Measurements from ENCODE around the gene ATXN1L.
A peak's percentile ranks its signal among the peaks of the same experiment; 100 is the strongest.
"Not testable (repeated sequence)": the region's sequence is repeated elsewhere in the genome, so short reads cannot be mapped to it uniquely, and the experiment has no call there.

ATXN1L gene

DNA sequence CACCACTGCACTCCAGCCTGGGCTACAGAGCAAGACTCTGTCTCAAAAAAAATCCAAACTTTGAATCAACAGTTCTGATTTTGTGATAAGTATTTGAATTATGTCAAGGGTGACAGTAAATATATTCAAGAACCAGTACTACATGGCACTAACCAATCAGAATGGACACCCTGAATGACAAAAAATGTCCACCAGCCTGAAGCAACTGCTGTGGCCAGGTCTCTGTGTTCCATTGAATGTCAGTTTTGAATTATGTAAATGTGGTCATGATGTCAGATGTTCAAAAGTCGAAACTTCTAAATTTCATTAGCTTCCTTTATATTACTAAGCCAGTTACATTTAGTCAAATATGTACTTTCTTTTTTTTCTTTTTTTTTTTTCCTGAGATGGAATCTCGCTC, 15.4 kb upstream of the ATXN1L start:
- Histone ChIP-seq H3K9ac (ENCODE audit: low read depth in 1 of 2, low read length in 2 of 2) (no peak overlapping the region), H3K27me3 (ENCODE audit: control insufficient read depth in 1 of 2, insufficient read depth in 2 of 2, low read length in 2 of 2) (no peaks in the 10 kb centered on the region), H3K9me3 (ENCODE audit: control insufficient read depth in 1 of 2, low read length in 2 of 2) (no peaks in the 10 kb centered on the region), H3K4me3 (ENCODE audit: low read depth in 1 of 2, low read length in 2 of 2) (no peak overlapping the region), H3K27ac (ENCODE audit: low read depth, low read length) (no peak overlapping the region), H3K36me3 (ENCODE audit: control insufficient read depth in 1 of 2, insufficient read depth in 2 of 2, low read length in 2 of 2) (no peaks in the 10 kb centered on the region), H3K4me1 (ENCODE audit: control insufficient read depth in 1 of 2, insufficient read depth in 2 of 2, low read length in 2 of 2) (no peaks in the 10 kb centered on the region)

DNA sequence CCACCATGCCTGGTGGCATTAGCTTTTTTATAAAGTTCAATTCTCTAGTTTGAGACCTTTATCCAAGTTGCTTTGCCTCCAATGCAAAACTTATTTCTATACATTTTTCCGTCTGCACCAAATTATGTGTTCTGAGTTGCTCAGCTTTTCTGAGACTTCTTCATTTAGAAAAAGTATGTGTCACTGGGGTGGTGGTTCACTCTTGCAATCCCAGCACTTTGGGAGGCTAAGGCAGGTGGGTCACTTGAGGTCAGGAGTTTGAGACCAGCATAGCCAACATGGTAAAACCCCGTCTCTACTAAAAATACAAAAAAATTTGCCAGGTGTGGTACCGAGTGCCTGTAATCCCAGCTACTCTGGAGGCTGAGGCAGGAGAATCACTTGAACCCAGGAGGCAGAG, 14.1 kb upstream of the ATXN1L start:
- H3K9ac ChIP-seq (ENCODE audit: low read depth in 1 of 2, low read length in 2 of 2); H3K27ac ChIP-seq (ENCODE audit: low read depth, low read length); H3K36me3 ChIP-seq (ENCODE audit: control insufficient read depth in 1 of 2, insufficient read depth in 2 of 2, low read length in 2 of 2); H3K27me3 ChIP-seq (ENCODE audit: control insufficient read depth in 1 of 2, insufficient read depth in 2 of 2, low read length in 2 of 2); H3K4me1 ChIP-seq (ENCODE audit: control insufficient read depth in 1 of 2, insufficient read depth in 2 of 2, low read length in 2 of 2); H3K4me3 ChIP-seq (ENCODE audit: low read depth in 1 of 2, low read length in 2 of 2); H3K9me3 ChIP-seq (ENCODE audit: control insufficient read depth in 1 of 2, low read length in 2 of 2): not testable (repeated sequence)

DNA sequence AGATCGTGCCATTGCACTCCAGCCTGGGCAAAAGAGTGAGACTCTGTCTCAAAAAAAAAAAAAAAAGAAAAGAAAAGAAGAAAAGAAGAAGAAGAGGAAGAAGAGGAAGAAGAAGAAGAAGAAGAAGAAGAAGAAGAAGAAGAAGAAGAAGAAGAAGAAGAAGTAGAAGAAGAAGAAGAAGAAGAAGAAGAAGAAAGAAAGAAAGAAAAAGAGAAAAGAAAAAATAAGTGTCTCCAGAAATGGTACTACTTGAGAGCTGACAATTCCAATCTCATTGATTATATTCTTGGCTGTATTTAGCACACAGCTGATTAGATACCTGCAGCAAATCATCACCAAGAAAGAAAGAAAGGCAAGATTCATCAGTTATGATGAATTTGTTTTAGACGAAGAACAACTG, 13.7 kb upstream of the ATXN1L start:
- not testable (repeated sequence) for H3K27ac ChIP-seq (ENCODE audit: low read depth, low read length); H3K4me3 ChIP-seq (ENCODE audit: low read depth in 1 of 2, low read length in 2 of 2); H3K27me3 ChIP-seq (ENCODE audit: control insufficient read depth in 1 of 2, insufficient read depth in 2 of 2, low read length in 2 of 2); H3K9me3 ChIP-seq (ENCODE audit: control insufficient read depth in 1 of 2, low read length in 2 of 2); H3K36me3 ChIP-seq (ENCODE audit: control insufficient read depth in 1 of 2, insufficient read depth in 2 of 2, low read length in 2 of 2); H3K9ac ChIP-seq (ENCODE audit: low read depth in 1 of 2, low read length in 2 of 2); H3K4me1 ChIP-seq (ENCODE audit: control insufficient read depth in 1 of 2, insufficient read depth in 2 of 2, low read length in 2 of 2)

DNA sequence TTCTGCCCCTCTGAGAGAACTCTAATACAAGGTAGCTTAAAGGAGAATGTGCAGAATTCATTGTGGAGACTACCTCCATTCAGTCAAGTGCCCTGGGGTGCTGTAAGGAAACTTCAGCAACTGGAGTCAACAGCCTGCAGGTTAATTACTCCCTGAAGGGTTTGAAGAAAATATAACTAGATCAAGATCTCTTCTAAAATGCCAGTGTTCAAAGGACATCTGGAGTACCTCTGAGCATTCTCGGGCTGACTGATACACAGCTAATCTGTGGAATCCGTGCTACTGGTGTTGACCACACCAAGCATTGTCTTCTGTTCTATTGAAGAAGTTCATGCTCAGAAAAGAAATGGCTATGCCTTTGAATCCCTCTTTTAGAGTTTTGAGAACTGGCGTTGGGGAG, 11.5 kb upstream of the ATXN1L start:
- no peaks in the 10 kb centered on the region for H3K27me3 ChIP-seq (ENCODE audit: control insufficient read depth in 1 of 2, insufficient read depth in 2 of 2, low read length in 2 of 2)
- H3K9ac ChIP-seq (ENCODE audit: low read depth in 1 of 2, low read length in 2 of 2): no peak overlapping the region
- H3K27ac ChIP-seq (ENCODE audit: low read depth, low read length): no peak overlapping the region
- H3K4me3 ChIP-seq (ENCODE audit: low read depth in 1 of 2, low read length in 2 of 2): no peak overlapping the region
- no peaks in the 10 kb centered on the region for H3K36me3 ChIP-seq (ENCODE audit: control insufficient read depth in 1 of 2, insufficient read depth in 2 of 2, low read length in 2 of 2)
- no peaks in the 10 kb centered on the region for H3K9me3 ChIP-seq (ENCODE audit: control insufficient read depth in 1 of 2, low read length in 2 of 2)
- no peaks in the 10 kb centered on the region for H3K4me1 ChIP-seq (ENCODE audit: control insufficient read depth in 1 of 2, insufficient read depth in 2 of 2, low read length in 2 of 2)

DNA sequence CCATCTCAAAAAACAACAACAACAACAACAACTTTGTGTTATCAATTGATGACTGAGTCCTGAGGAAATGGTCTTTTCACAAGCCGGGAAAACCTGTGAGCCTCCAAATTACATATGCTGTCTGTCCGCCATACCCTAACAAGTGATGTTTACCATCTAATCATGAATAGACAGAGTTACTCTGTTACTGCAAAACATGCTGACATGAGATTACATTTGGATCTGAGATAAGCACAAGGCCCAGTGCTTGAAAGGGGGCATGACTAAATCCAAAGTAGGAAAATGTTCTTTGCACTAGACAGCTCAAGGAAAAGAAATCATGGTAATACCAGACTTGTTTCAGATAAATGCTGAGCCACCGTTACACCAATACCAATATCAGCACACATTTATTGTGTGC, 8.6 kb upstream of the ATXN1L start:
- Histone ChIP-seq H3K9ac (ENCODE audit: low read depth in 1 of 2, low read length in 2 of 2) (no peak overlapping the region), H3K27ac (ENCODE audit: low read depth, low read length) (no peak overlapping the region), H3K27me3 (ENCODE audit: control insufficient read depth in 1 of 2, insufficient read depth in 2 of 2, low read length in 2 of 2) (no peaks in the 10 kb centered on the region), H3K4me3 (ENCODE audit: low read depth in 1 of 2, low read length in 2 of 2) (no peak overlapping the region), H3K9me3 (ENCODE audit: control insufficient read depth in 1 of 2, low read length in 2 of 2) (no peaks in the 10 kb centered on the region), H3K4me1 (ENCODE audit: control insufficient read depth in 1 of 2, insufficient read depth in 2 of 2, low read length in 2 of 2) (no peaks in the 10 kb centered on the region), H3K36me3 (ENCODE audit: control insufficient read depth in 1 of 2, insufficient read depth in 2 of 2, low read length in 2 of 2) (no peaks in the 10 kb centered on the region)

DNA sequence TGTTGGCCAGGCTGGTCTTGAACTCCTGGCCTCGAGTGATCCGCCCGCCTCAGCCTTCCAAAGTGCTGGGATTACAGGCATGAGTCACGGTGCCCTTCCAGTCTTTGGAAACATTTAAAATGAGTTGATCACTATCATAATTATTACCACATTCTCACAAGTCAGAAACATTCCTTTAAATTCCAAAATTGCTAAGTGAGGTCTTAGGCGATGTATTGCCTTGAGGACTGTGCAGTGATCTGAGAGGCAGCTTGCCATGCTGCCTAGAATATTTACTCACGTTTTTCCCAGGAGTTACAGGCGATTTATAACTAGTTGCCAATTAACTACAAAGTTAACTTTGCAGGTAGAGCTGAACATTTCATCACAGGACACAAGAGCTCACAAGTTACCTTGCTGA, 5.7 kb upstream of the ATXN1L start:
- H3K36me3 ChIP-seq (ENCODE audit: control insufficient read depth in 1 of 2, insufficient read depth in 2 of 2, low read length in 2 of 2): no peaks in the 10 kb centered on the region
- no peak overlapping the region for H3K9ac ChIP-seq (ENCODE audit: low read depth in 1 of 2, low read length in 2 of 2)
- no peak overlapping the region for H3K27ac ChIP-seq (ENCODE audit: low read depth, low read length)
- no peaks in the 10 kb centered on the region for H3K27me3 ChIP-seq (ENCODE audit: control insufficient read depth in 1 of 2, insufficient read depth in 2 of 2, low read length in 2 of 2)
- H3K4me1 ChIP-seq (ENCODE audit: control insufficient read depth in 1 of 2, insufficient read depth in 2 of 2, low read length in 2 of 2): no peaks in the 10 kb centered on the region
- no peak overlapping the region for H3K4me3 ChIP-seq (ENCODE audit: low read depth in 1 of 2, low read length in 2 of 2)
- no peaks in the 10 kb centered on the region for H3K9me3 ChIP-seq (ENCODE audit: control insufficient read depth in 1 of 2, low read length in 2 of 2)

DNA sequence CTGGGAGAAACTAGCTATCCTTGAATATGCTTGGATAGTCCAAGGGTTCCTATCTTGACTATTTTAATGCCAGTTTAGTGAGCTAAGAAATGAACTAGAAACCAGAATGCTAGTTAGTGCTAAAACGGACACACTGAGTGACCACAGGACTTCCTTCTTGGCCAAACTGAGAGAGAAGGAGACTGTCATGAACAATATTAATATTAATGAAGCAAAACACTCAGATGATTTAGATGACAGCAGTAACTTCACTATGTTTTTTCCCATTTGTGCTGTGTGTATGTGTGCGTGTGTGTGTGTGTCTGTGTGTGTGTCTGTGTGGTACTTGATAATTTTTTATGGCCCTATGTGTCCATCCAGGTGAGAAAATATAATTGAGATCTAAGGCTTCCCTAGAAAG, 2.2 kb upstream of the ATXN1L start:
- Histone ChIP-seq H3K9ac (ENCODE audit: low read depth in 1 of 2, low read length in 2 of 2) (no peak overlapping the region), H3K27me3 (ENCODE audit: control insufficient read depth in 1 of 2, insufficient read depth in 2 of 2, low read length in 2 of 2) (no peaks in the 10 kb centered on the region), H3K4me3 (ENCODE audit: low read depth in 1 of 2, low read length in 2 of 2) (no peak overlapping the region), H3K9me3 (ENCODE audit: control insufficient read depth in 1 of 2, low read length in 2 of 2) (no peaks in the 10 kb centered on the region), H3K4me1 (ENCODE audit: control insufficient read depth in 1 of 2, insufficient read depth in 2 of 2, low read length in 2 of 2) (peaks cover 7 to 11% of the 10 kb centered on the region in 2 donors), H3K36me3 (ENCODE audit: control insufficient read depth in 1 of 2, insufficient read depth in 2 of 2, low read length in 2 of 2) (peaks cover 0 to under 1% of the 10 kb centered on the region in 2 donors), H3K27ac (ENCODE audit: low read depth, low read length) (no peak overlapping the region)

DNA sequence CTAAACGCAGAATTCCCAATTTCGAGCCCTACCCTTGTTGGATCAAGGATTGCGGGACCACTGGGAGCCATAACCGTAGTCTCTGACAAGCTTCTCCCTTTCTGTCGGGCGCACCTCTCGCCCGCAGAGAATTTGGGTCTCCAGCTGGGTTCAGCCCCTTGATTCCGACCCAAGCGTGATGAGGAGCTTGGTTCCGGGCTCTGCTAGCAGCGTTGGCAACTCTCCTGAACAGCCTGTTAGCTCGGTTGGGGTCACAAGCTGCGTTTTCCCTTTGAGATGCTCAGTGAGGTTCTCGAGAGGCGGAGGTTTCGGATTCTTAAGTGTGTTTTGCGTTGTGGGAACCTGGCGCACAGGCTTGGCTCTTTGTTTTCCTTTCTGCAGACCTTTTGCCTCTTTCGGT, 655 bp downstream of the ATXN1L start:
- H3K4me1 ChIP-seq (ENCODE audit: control insufficient read depth in 1 of 2, insufficient read depth in 2 of 2, low read length in 2 of 2): peaks cover 7 to 11% of the 10 kb centered on the region in 2 donors
- peak overlapping the region; percentile 85 to 88 for H3K9ac ChIP-seq (ENCODE audit: low read depth in 1 of 2, low read length in 2 of 2)
- peaks cover 14 to 29% of the 10 kb centered on the region in 2 donors for H3K36me3 ChIP-seq (ENCODE audit: control insufficient read depth in 1 of 2, insufficient read depth in 2 of 2, low read length in 2 of 2)
- no peaks in the 10 kb centered on the region for H3K27me3 ChIP-seq (ENCODE audit: control insufficient read depth in 1 of 2, insufficient read depth in 2 of 2, low read length in 2 of 2)
- no peak overlapping the region for H3K27ac ChIP-seq (ENCODE audit: low read depth, low read length)
- peak overlapping the region; percentile 97 to 98 for H3K4me3 ChIP-seq (ENCODE audit: low read depth in 1 of 2, low read length in 2 of 2)
- H3K9me3 ChIP-seq (ENCODE audit: control insufficient read depth in 1 of 2, low read length in 2 of 2): no peaks in the 10 kb centered on the region

DNA sequence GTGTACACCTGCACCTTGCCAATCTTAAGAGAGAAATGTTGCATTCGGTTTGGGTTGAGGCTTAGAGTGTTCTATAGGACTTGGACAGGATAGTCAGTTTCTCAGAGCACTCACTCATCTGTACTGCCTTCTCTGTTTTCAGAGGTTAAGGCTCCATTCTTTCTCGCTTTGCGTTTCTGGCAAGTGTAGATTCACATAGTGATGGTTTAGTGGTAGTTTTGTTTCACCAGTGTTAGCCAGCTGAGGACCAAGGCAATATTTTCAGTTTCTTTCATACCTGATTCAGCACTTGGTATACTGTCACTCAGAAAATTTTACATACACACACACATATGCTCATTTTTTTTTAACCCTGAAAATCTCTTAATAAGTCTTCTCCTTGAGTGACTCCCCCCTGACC, 1.3 kb downstream of the ATXN1L start:
- H3K9ac ChIP-seq (ENCODE audit: low read depth in 1 of 2, low read length in 2 of 2): peak overlapping the region; percentile 85 to 88
- peak overlapping the region; percentile 97 to 98 for H3K4me3 ChIP-seq (ENCODE audit: low read depth in 1 of 2, low read length in 2 of 2)
- no peak overlapping the region for H3K27ac ChIP-seq (ENCODE audit: low read depth, low read length)

DNA sequence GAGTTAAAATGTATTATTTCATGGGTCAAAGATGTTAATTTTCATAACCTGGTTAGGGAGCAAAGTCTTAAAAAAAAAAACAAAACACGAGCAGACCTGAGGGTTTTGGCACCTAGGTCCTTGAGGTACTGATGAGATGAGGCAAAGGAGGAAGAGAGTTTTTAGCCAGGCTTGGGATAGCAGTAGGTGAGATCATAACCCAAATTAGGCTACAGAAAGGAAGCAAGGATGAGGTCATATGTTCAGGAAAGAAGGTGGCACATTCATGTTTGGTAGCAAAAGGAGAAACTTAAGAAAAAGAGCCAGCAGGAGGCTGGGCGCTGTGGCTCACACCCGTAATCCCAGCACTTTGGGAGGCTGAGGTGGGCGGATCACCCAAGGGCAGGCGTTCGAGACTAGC, 2.8 kb downstream of the ATXN1L start:
- peaks cover 14 to 18% of the 10 kb centered on the region in 2 donors for H3K4me1 ChIP-seq (ENCODE audit: control insufficient read depth in 1 of 2, insufficient read depth in 2 of 2, low read length in 2 of 2)
- no peak overlapping the region for H3K27ac ChIP-seq (ENCODE audit: low read depth, low read length)
- H3K4me3 ChIP-seq (ENCODE audit: low read depth in 1 of 2, low read length in 2 of 2): no peak overlapping the region
- H3K9ac ChIP-seq (ENCODE audit: low read depth in 1 of 2, low read length in 2 of 2): no peak overlapping the region
- peaks cover 14 to 36% of the 10 kb centered on the region in 2 donors for H3K36me3 ChIP-seq (ENCODE audit: control insufficient read depth in 1 of 2, insufficient read depth in 2 of 2, low read length in 2 of 2)
- H3K9me3 ChIP-seq (ENCODE audit: control insufficient read depth in 1 of 2, low read length in 2 of 2): no peaks in the 10 kb centered on the region
- no peaks in the 10 kb centered on the region for H3K27me3 ChIP-seq (ENCODE audit: control insufficient read depth in 1 of 2, insufficient read depth in 2 of 2, low read length in 2 of 2)

More for the DNA sequence above, 1.3 kb downstream of the ATXN1L start:
- H3K27me3 ChIP-seq (ENCODE audit: control insufficient read depth in 1 of 2, insufficient read depth in 2 of 2, low read length in 2 of 2): no peaks in the 10 kb centered on the region
- H3K4me1 ChIP-seq (ENCODE audit: control insufficient read depth in 1 of 2, insufficient read depth in 2 of 2, low read length in 2 of 2): peaks cover 7 to 11% of the 10 kb centered on the region in 2 donors
- H3K9me3 ChIP-seq (ENCODE audit: control insufficient read depth in 1 of 2, low read length in 2 of 2): no peaks in the 10 kb centered on the region
- peaks cover 14 to 34% of the 10 kb centered on the region in 2 donors for H3K36me3 ChIP-seq (ENCODE audit: control insufficient read depth in 1 of 2, insufficient read depth in 2 of 2, low read length in 2 of 2)

DNA sequence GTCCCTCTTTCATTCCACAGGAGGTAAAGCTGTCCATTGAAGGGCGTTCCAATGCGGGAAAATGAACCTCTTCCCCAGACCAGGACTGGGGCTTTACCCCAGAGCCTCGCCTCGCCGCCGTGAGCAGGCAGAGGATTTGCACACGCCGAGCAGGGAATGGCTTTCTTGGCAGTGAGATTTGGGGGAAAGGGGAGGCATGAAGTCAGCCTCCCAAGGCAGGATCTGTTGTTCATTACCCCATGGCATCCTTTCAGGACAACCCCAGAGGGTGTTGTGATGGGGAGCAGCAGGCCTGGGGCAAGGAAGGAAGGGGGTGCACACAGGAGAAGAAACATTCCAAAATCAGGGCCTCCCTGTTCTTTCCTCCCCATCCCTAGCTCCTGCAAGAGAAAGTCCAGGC, 6.0 kb downstream of the ATXN1L start:
- Histone ChIP-seq H3K9ac (ENCODE audit: low read depth in 1 of 2, low read length in 2 of 2) (no peak overlapping the region), H3K4me1 (ENCODE audit: control insufficient read depth in 1 of 2, insufficient read depth in 2 of 2, low read length in 2 of 2) (peaks cover 13% of the 10 kb centered on the region in 2 donors), H3K27me3 (ENCODE audit: control insufficient read depth in 1 of 2, insufficient read depth in 2 of 2, low read length in 2 of 2) (no peaks in the 10 kb centered on the region), H3K4me3 (ENCODE audit: low read depth in 1 of 2, low read length in 2 of 2) (no peak overlapping the region), H3K9me3 (ENCODE audit: control insufficient read depth in 1 of 2, low read length in 2 of 2) (no peaks in the 10 kb centered on the region), H3K27ac (ENCODE audit: low read depth, low read length) (no peak overlapping the region), H3K36me3 (ENCODE audit: control insufficient read depth in 1 of 2, insufficient read depth in 2 of 2, low read length in 2 of 2) (peaks cover 14 to 44% of the 10 kb centered on the region in 2 donors)

Data from duodenal mucosa (tissue), 2 donors.